SU-DHL-6 (cell line): ENCODE measurements around the gene AGAP5.
"Not testable (repeated sequence)": the region's sequence is repeated elsewhere in the genome, so short reads cannot be mapped to it uniquely, and the experiment has no call there.

Source experiments
- CTCF ChIP-seq: fragments of 200-600 bp; sonication (generic); IDR thresholded peaks from one replicate; pipeline ENCODE4 v1.5.1; 2017; ENCODE audit warnings: antibody characterized with exemption, mild to moderate bottlenecking, low read length, moderate library complexity; ENCODE audit not compliant: insufficient read depth, poor library complexity, severe bottlenecking
- EZH2phosphoT487 ChIP-seq: fragments of 200-600 bp; sonication (generic), shearing (Covaris generic); conservative IDR thresholded peaks from 2 replicates; pipeline ENCODE4 v1.6.1; 2018; ENCODE audit warnings: mild to moderate bottlenecking, antibody characterized with exemption, low read length, moderate library complexity, mixed read lengths

- TF ChIP-seq CTCF, EZH2phosphoT487: not testable (repeated sequence)
These were observed 13.8 kb upstream of the AGAP5 start for GRCh38 chr10:73711683-73712082.
